ENCODE data around the gene TMEM115.
A peak's percentile ranks its signal among the peaks of the same experiment; 100 is the strongest.

TMEM115 gene, protein sequence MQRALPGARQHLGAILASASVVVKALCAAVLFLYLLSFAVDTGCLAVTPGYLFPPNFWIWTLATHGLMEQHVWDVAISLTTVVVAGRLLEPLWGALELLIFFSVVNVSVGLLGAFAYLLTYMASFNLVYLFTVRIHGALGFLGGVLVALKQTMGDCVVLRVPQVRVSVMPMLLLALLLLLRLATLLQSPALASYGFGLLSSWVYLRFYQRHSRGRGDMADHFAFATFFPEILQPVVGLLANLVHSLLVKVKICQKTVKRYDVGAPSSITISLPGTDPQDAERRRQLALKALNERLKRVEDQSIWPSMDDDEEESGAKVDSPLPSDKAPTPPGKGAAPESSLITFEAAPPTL

GRCh38 chr3:50358911-50359759 lies at the start of gene TMEM115:
TMEM115 (minus strand) TSS chr3:50359521; CDS start chr3:50359063, 458 bp downstream.
- peak; percentile 99 for DNase-seq (ENCODE audit: low read depth, low spot score)

DNA sequence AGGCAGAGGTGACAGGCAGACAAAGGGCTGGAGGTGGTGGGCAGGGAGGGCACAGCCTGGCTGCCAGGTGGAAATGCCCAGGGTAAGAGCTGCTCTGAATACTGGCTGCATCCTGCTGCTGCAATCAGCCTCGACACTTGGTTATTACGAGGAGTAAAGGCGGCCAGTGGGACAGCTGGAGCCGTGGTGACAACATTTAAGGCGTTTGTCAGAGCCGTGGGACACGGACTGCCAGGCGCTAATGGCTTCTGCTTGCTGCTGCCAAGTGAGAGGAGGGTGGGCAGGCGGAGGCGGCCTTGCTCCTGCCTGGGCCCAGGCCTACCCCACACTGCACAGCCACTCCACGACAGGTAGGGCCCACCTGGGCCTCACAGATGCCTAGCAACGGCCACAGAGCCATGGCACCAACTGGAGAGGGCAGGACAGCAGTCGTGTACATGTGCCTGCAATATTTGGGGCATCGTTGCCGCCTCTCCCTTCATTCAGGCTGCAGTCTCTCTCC lies 49.2 kb upstream of the TMEM115 start:
- no peak for DNase-seq (ENCODE audit: low read depth, low spot score)

- DNase-seq (ENCODE audit: low read depth, low spot score), result no peak
These were observed 47.2 kb upstream of the TMEM115 start for GRCh38 chr3:50406487-50406886.

DNA sequence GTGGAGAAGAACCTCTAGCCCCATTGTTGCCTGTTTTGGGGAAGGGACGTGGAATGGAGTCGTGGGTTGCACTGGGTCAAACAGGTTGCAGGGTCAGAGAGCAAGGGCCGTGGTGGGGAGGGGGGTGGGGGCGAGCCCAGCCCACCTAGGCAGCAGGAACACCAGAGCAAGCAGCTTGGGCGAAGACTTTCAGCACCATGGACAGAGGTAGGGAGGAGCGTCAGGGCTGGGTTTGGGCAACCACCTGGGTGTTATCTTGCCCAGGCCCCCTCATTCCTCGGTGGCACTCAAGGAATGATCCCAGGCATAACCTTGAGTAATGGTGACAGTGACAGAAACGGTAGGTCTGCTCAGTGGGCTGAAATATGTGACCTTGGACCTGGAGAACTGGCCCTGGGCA lies 45.9 kb upstream of the TMEM115 start:
- DNase-seq (ENCODE audit: low read depth, low spot score), result peak; percentile 9

- no peak for DNase-seq (ENCODE audit: low read depth, low spot score)
These were observed 42.8 kb upstream of the TMEM115 start for GRCh38 chr3:50401978-50402595.

DNA sequence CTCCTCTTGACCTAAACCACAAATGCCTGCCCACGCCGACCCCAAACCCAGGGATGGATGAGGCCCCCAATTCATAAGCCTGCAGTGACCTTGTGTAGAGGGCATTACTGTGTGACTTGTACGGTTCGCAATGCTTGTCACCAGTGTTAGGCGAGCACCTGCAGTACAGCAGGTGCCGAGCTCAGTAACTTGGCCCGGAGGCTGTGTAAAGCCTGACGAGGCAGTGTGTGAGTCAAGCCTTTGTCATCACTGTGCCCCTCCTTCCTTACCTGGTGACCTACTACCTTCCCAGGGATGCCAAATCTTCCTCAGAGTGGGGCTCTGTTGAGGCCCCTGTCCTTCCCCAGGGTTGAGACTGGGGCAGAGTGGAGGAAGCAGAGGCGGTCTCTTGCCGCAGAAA lies 37.2 kb upstream of the TMEM115 start:
- DNase-seq (ENCODE audit: low read depth, low spot score), result no peak

DNA sequence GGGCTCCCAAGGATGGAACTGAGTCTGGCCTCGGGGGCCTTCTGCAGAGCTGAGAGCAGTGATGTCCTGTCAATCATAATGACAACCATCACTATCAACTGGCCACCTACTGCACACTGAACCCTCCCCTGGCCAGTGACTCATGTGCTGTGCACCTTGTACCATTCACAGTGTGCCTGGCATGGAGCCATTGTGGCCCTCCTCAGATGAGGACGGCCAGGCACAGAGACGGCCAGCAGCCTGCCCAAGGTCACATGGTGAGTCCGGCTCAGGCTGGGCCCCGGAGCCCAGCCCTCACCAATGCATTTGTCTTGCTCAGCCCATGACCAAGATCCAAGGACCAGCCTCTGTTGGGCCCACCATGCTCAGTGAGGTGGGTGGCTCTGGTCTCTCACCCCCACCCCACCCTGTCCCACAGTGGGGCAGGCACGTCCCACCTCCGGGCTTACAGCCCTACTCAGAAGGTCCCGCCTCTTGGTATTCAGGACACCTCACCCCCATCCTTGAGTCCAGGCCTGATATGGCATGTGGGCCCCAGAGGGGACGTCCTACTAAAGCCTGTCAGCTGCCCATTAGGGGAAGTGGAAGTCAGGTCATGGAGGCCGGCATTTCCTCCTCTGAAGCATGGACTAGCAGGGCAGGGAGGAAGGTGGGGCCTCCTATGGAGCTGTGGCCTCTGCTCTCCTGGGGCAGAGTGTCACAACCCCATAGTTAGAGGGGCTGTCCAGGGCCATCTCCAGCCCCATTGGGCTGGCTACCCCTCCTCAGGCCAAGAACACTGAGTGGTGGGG lies 35.9 kb upstream of the TMEM115 start:
- DNase-seq (ENCODE audit: low read depth, low spot score), result no peak

- DNase-seq (ENCODE audit: low read depth, low spot score), result no peak
These were observed 33.7 kb upstream of the TMEM115 start for GRCh38 chr3:50393061-50393460.

DNA sequence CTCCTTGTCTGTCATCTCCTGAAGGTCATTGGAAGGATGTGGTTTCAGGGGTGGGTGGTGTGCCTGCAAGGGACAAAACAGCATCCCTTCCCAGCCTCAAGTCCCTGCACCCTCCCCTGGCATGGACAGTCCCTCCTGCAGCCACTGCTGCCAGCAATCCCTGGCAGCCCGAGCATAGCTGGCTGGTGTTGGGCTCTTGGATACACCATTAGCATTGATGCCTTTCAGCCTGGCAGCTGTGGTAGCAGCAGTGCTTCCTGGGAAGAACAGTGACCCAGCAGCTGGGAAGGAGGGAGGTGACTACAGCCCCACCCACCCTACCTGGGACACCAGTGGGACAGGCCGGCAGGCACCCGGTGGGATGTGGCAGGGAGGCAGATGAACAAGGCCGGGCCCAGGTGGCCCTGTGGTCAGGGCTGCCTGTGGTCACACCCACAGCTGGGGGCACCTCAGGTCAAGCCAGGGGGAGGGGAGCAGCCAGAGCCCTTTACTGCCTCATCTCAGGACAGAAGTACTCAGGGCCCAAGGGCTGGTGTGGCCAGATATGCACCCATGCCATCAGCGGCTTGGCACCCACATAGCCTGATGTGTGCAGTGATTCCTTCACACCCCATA lies 32.9 kb upstream of the TMEM115 start:
- no peak for DNase-seq (ENCODE audit: low read depth, low spot score)

- no peak for DNase-seq (ENCODE audit: low read depth, low spot score)
These were observed 31.3 kb upstream of the TMEM115 start for GRCh38 chr3:50390508-50391224.

GRCh38 chr3:50389414-50389767 lies 30.1 kb upstream of the TMEM115 start:
- DNase-seq (ENCODE audit: low read depth, low spot score), result no peak

DNA sequence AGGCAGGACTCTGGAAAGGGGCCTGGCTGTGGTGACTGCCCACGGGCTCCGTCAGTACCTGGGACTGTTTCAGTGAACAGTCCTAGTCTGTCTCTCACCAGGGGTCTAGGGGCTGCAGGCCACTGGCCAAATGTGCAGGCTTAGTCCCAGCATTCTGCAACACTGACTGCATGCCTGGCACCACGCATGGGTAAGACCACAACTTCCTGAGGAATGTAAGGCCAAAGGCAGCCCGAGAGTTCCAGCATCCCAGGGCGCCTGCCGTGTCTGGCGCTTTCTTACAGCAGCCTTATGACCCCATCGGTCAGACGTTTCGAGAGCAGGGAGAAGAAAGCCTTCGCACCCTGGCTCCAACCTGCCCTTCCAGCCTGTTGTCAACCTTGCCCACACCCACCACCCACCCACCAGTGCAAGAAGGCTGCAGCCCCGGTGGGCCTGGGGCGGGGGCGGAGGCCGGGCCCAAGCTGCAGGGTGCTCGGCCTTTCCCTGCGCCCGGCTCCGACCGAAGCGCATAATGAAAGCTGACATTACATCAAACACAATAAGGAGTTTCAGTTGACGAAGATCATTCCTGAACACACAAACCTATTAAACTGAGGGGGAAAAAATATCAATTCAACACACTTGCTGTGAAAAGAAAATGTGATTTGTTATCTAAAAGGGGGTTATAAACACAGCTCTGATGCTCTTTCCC lies 29.5 kb upstream of the TMEM115 start:
- no peak for DNase-seq (ENCODE audit: low read depth, low spot score)

DNA sequence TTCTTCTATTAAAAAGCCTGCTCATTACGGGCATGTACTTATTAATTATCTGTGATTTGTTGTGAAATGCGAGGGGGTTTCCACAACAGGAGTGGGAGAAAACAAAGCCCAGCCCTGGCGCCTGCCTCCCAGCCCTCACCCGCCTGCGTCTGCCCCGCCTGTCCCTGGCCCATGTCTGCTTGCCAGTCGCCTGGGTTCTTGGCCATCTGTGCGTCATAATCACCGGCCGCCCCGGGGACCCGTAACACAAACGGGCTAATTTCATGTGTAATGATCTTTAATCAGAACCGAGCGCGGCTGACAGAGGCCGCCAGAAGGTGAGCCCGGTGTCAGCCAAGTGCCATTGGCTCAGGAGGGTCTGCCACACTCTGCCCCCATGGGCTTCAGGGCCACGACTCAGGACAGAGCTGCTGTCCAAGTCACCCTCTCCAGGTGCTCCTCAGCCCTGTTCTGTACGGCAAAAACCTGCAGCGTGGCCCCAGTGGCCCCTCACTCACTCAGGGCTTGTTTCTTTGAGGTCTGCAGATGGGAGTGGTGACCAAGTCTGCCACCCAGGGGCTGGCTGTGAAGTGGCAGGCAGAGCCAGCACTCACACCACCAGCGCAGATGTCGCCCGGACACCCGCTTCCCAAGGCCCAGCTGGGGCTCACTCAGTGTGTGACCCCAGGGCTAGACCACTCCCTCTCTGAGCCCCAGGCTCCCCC lies 28.8 kb upstream of the TMEM115 start:
- no peak for DNase-seq (ENCODE audit: low read depth, low spot score)

DNA sequence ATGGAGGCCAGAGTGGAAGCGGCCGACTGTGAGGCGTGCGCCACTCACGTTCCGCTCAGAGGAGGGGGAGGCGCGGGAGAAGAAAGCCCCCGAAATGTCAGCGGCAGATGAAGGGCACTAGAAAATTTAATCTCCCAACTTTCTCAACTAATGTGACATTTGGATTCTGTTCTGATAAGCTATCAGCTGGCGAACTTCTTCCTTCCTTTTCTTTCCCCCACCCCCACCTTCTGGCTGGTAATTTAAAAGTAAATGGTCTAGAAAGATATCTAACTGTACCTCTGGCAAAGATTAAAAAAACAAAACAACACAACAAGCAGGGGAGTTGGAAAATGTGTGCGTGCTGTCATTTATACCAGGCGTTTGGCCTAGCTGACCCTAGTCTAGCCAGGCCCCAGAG lies 26.4 kb upstream of the TMEM115 start:
- DNase-seq (ENCODE audit: low read depth, low spot score), result no peak

DNA sequence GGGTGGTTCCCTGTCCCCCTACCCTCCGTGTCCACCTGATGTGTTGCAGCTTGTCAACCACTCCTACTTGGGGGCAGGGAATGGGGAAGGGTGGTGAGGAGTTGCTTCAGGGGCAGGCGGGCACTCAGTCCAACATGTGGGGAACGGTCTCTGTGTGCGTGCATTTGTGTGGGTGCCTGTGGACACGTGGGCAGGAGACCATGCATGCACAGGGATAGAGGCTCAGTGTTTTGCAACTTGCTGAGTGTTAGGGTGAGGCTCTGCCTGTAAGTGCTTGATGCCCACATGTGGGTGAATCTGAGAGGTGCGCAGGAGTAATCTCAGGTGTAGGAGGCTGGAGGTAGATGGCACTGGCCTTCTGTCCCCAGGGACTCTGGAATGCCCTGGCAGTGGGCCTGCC lies 24.4 kb upstream of the TMEM115 start:
- no peak for DNase-seq (ENCODE audit: low read depth, low spot score)

DNA sequence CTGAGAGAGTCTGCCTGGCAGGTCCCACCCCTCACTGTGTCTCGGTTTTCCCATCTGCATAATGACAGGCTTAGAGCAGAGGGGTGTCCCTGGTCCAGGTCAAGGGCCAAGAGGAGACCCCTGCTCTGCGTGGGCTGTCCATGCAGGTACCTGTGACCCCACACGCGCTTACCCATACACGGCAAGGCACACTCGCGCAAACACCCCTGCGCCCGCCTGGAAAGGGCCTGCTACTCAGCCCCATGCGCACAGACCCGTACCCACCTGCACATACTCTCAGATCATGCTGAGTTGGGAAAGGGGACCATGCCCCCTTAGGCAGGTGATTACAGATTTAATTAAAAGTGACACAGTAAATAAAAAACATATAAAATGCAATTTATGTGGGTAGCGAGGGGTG lies 23.4 kb upstream of the TMEM115 start:
- DNase-seq (ENCODE audit: low read depth, low spot score), result no peak

GRCh38 chr3:50381383-50381782 lies 22.1 kb upstream of the TMEM115 start:
- DNase-seq (ENCODE audit: low read depth, low spot score), result no peak

GRCh38 chr3:50380405-50381085 lies 21.2 kb upstream of the TMEM115 start:
- no peak for DNase-seq (ENCODE audit: low read depth, low spot score)

GRCh38 chr3:50378757-50379156 lies 19.4 kb upstream of the TMEM115 start:
- no peak for DNase-seq (ENCODE audit: low read depth, low spot score)
